T-helper 2 cell (primary cell): ENCODE data around the gene MDH1B.
"Not testable (repeated sequence)": the region's sequence is repeated elsewhere in the genome, so short reads cannot be mapped to it uniquely, and the experiment has no call there.

Source experiments
- DNase-seq, 5 experiments: peaks; one replicate each; pipeline versions ENCODE4 v3.0.0 to v3.0.0-alpha.2; 2012 to 2022
- total RNA-seq, 2 donors: gene quantifications; one replicate each; lab custom pipeline; 2026; lab: John Stamatoyannopoulos, UW

MDH1B gene
- total RNA-seq = 0 to 0.07 reads per million in 2 donors

- peak; percentile 56 to 95 (median 77) for DNase-seq
These were observed at the start of gene MDH1B, which contains the start of gene FASTKD2 for GRCh38 chr2:206765242-206766056. TSS of gene MDH1B (minus strand) at chr2:206765328. CDS start at chr2:206765271, 57 bp downstream. TSS of gene FASTKD2 (plus strand) at chr2:206765606. CDS start at chr2:206766694, 1,088 bp downstream.

DNA sequence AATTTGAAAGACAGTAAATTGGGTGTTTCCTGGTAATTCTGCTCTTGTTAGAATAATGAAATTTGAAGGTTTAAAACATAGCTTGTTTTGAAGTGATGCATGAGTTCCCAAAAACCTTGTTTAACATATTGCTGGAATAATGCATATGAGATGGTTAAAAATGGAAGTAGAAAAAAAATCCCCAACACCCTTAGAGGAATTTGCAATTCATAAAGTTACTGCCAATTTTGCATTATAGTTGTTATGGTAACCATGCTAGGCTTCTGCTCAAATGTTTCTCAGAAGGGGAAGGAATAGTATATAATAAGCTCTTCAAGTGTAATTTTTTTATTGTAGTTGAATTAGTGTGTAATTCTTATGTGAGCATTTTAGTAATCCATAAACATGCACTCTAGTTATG lies 49.4 kb upstream of the MDH1B start:
- DNase-seq = no peak

GRCh38 chr2:206812471-206812870 lies 47.3 kb upstream of the MDH1B start:
- DNase-seq = not testable (repeated sequence)

GRCh38 chr2:206807624-206808023 lies 42.5 kb upstream of the MDH1B start:
- DNase-seq = not testable (repeated sequence)

DNA sequence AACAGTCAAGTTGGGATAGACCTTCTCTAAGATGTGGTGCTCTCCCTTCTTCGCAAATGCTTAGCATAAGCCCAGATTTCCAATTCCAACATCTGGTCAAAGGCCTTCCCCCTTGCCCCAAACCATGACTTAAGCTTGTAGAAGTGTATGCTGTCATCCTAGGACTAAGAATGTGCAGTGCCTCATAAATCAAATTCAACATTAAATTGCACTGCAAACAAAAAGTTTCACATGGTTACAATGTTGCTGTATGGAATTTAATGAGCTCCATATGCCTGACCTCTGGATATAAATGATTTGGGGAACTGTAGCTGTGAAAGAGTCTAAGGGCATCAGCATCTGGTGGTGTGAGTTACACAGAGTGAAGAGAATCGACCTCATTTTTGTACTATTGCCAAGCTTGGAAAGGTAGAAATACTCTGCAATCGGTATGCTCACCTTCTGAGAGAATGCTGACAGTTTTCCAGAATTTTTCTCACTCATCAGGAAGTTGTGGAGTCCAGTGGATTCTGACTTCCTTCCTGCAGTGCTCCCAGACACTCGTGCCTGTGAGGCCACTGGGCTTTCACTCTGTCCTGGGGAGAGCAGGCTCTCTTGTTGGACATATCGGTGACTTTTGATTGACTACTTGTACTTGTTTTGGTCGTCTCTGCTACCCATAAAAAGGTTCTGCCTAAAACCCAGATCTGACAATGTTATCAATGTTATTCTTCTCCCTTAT lies 40.9 kb upstream of the MDH1B start:
- no peak for DNase-seq

GRCh38 chr2:206804326-206804725 lies 39.2 kb upstream of the MDH1B start:
- DNase-seq = no peak

GRCh38 chr2:206802654-206803514 lies 37.8 kb upstream of the MDH1B start:
- no peak for DNase-seq

- DNase-seq = no peak
These were observed 36.5 kb upstream of the MDH1B start for GRCh38 chr2:206801418-206802189.

GRCh38 chr2:206800506-206801417 lies 35.6 kb upstream of the MDH1B start:
- peak in 2 of 5 experiments; percentile 10 to 69 for DNase-seq

DNA sequence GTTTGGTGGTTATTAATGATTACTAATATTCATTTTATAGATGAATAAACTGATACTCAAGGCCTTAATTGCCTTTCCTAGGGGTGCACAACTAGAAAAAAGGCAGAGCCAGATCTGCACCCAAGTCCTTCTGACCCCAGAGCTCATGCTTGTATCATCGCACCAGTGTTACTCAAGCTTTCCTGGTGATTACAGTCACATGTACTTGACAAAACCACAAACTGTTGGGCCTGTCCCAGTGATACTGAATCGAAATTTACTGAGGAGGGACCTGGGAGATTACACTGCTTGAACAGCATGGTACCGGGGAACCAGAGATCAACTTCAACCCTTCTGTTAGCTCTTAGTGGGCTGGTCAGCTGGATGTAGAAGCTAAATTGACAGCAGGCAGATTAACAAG lies 34.0 kb upstream of the MDH1B start:
- no peak for DNase-seq

- peak in 1 of 5 experiments; percentile 9 for DNase-seq
These were observed 32.9 kb upstream of the MDH1B start for GRCh38 chr2:206798000-206798399.

GRCh38 chr2:206797376-206797775 lies 32.2 kb upstream of the MDH1B start:
- DNase-seq = no peak

DNA sequence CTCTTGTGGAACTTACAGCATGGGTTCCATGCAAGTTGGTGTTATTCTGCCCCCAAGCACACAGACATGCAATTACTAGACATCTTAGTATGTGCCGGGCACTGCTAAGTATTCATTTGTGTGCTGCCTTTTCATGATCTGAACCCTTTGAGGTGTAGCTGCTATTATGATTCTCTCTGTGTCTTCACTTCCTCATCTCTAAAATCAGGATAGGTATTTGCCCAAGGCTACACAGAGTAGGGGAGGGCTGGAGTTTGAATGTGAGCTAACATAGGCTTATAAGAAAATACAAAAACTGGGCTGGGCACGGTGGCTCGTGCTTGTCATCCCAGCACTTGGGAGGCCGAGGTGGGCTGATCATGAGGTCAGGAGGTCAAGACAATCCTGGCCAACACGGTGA lies 27.5 kb upstream of the MDH1B start:
- no peak for DNase-seq

GRCh38 chr2:206790311-206790935 lies 25.3 kb upstream of the MDH1B start:
- DNase-seq = no peak

- DNase-seq = no peak
These were observed 19.6 kb upstream of the MDH1B start for GRCh38 chr2:206784559-206785353.

- DNase-seq = no peak
These were observed 18.6 kb upstream of the MDH1B start for GRCh38 chr2:206783718-206784117.

DNA sequence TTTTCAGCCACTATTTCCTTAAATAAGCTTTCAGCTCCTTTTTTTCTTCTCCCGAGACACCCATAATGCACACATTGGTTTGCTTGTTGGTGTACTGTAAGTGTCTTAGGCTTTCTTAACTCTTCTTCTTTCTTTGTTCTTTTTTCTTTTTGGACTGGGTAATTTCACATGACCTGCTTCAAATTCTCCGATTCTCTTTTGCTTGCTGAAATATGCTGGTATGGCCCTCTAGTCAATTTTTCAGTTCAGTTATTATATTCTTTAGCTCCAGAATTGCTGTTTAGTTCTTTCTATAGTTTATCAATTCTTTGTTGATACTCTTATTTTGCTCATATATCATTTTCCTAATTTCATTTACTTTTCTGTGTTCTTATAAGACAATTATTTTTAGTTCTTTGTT lies 15.5 kb upstream of the MDH1B start:
- no peak for DNase-seq

GRCh38 chr2:206776432-206776831 lies 11.3 kb upstream of the MDH1B start:
- no peak for DNase-seq

DNA sequence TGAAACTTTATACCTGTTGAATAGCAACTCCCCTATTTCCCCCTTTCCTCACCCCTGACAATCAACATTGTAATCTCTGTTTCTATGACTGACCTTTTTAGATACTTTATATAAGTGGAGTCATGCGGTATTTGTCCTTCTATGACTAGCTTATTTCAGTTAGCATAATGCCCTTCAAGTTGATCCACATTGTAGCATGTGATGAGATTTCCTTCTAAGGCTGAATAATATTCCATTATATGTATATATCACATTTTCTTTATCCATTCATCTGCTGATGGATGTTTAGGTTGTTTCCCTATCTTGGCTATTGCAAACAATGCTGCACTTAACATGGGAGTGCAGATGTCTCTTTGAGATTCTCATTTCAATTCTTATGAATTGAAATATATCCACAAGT lies 9.7 kb upstream of the MDH1B start:
- DNase-seq = no peak
